ENCODE data around the gene CCNI. TPM values are rescaled to one million over a fixed set of nuclear protein-coding genes. Genes with fewer than 3 reads are reported as not detected.

The CCNI gene
- total and polyA plus RNA-seq, 2 of the 13 experiments (the other 11 are each of a cell fraction or from before 2014, with no cell fraction given), result 43.5 to 122 TPM

DNA sequence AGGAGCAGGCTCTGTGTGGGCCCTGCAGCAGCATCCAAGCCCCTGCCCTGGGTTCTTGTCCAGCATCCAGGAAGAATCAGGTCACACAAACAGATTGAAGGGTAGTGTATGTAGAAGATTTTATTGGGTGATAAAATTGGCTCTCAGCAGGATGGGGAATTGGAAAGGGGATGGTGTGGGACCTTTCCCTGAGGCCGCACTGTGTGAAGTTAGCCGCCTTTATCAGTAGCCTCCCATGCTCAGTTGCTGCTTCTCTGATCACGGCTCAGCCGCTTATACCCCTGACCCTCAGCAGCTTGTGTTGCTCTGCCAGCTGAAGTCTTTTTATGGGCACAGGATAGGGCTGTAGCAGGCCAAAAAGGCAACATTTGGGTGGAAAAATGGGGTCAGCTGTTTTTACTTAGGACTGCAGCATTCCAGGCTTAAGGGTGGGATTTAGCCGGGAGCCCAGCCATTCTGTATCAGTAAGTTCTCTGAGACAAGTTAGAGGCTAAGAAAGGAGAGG is 46.0 kb upstream of the CCNI start (continued):
- TF ChIP-seq, protein P1, sequence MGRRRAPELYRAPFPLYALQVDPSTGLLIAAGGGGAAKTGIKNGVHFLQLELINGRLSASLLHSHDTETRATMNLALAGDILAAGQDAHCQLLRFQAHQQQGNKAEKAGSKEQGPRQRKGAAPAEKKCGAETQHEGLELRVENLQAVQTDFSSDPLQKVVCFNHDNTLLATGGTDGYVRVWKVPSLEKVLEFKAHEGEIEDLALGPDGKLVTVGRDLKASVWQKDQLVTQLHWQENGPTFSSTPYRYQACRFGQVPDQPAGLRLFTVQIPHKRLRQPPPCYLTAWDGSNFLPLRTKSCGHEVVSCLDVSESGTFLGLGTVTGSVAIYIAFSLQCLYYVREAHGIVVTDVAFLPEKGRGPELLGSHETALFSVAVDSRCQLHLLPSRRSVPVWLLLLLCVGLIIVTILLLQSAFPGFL (CRISPR knock-in tag; IDR thresholded peaks at IDR 0.05), result no peak
- no peak for TF ChIP-seq TEAD3 (CRISPR knock-in tag; optimal IDR thresholded peaks at IDR 0.05; ENCODE audit: borderline replicate concordance)
- no peak for TF ChIP-seq NCOA1 (CRISPR knock-in tag; IDR thresholded peaks at IDR 0.05)
- TF ChIP-seq, protein P2, sequence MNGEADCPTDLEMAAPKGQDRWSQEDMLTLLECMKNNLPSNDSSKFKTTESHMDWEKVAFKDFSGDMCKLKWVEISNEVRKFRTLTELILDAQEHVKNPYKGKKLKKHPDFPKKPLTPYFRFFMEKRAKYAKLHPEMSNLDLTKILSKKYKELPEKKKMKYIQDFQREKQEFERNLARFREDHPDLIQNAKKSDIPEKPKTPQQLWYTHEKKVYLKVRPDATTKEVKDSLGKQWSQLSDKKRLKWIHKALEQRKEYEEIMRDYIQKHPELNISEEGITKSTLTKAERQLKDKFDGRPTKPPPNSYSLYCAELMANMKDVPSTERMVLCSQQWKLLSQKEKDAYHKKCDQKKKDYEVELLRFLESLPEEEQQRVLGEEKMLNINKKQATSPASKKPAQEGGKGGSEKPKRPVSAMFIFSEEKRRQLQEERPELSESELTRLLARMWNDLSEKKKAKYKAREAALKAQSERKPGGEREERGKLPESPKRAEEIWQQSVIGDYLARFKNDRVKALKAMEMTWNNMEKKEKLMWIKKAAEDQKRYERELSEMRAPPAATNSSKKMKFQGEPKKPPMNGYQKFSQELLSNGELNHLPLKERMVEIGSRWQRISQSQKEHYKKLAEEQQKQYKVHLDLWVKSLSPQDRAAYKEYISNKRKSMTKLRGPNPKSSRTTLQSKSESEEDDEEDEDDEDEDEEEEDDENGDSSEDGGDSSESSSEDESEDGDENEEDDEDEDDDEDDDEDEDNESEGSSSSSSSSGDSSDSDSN (CRISPR knock-in tag; IDR thresholded peaks at IDR 0.05), result no peak
- no peak for TF ChIP-seq ZFP36L1 (CRISPR knock-in tag; IDR thresholded peaks at IDR 0.05)
- TF ChIP-seq, protein P3, sequence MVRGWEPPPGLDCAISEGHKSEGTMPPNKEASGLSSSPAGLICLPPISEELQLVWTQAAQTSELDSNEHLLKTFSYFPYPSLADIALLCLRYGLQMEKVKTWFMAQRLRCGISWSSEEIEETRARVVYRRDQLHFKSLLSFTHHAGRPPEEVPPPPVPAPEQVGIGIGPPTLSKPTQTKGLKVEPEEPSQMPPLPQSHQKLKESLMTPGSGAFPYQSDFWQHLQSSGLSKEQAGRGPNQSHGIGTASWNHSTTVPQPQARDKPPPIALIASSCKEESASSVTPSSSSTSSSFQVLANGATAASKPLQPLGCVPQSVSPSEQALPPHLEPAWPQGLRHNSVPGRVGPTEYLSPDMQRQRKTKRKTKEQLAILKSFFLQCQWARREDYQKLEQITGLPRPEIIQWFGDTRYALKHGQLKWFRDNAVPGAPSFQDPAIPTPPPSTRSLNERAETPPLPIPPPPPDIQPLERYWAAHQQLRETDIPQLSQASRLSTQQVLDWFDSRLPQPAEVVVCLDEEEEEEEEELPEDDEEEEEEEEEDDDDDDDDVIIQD (CRISPR knock-in tag; IDR thresholded peaks at IDR 0.05; ENCODE audit: low read depth), result no peak
- TF ChIP-seq EEA1 (CRISPR knock-in tag; IDR thresholded peaks at IDR 0.05; ENCODE audit: borderline replicate concordance), result no peak
- TF ChIP-seq, protein P4, sequence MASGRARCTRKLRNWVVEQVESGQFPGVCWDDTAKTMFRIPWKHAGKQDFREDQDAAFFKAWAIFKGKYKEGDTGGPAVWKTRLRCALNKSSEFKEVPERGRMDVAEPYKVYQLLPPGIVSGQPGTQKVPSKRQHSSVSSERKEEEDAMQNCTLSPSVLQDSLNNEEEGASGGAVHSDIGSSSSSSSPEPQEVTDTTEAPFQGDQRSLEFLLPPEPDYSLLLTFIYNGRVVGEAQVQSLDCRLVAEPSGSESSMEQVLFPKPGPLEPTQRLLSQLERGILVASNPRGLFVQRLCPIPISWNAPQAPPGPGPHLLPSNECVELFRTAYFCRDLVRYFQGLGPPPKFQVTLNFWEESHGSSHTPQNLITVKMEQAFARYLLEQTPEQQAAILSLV (CRISPR knock-in tag; IDR thresholded peaks at IDR 0.05; ENCODE audit: borderline replicate concordance), result no peak
- TF ChIP-seq ZNF567 (CRISPR knock-in tag; IDR thresholded peaks at IDR 0.05; ENCODE audit: borderline replicate concordance), result no peak
- TF ChIP-seq TGIF2 (CRISPR knock-in tag; IDR thresholded peaks at IDR 0.05), result no peak
- TF ChIP-seq, protein P5, sequence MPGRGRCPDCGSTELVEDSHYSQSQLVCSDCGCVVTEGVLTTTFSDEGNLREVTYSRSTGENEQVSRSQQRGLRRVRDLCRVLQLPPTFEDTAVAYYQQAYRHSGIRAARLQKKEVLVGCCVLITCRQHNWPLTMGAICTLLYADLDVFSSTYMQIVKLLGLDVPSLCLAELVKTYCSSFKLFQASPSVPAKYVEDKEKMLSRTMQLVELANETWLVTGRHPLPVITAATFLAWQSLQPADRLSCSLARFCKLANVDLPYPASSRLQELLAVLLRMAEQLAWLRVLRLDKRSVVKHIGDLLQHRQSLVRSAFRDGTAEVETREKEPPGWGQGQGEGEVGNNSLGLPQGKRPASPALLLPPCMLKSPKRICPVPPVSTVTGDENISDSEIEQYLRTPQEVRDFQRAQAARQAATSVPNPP (CRISPR knock-in tag; IDR thresholded peaks at IDR 0.05), result no peak
